Muscle of leg (tissue), 16 donors: ENCODE data around the gene CCDC71L. TPM values are rescaled to one million over a fixed set of nuclear protein-coding genes. Genes with fewer than 3 reads are reported as not detected.
"Not testable (repeated sequence)": the region's sequence is repeated elsewhere in the genome, so short reads cannot be mapped to it uniquely, and the experiment has no call there.

ENCODE experiments used
- DNase-seq: peaks from one replicate; pipeline ENCODE4 v3.0.0; 2013
- H3K27ac ChIP-seq: one replicate; pipeline ENCODE4 v1.5.1; 2013; ENCODE audit warnings: mild to moderate bottlenecking, low read length, control low read depth
- H3K27me3 ChIP-seq: one replicate; pipeline ENCODE4 v1.6.1; 2013; ENCODE audit warnings: low read length; ENCODE audit not compliant: control insufficient read depth, insufficient read depth
- H3K36me3 ChIP-seq: one replicate; pipeline ENCODE4 v1.6.1; 2013; ENCODE audit warnings: low read length; ENCODE audit not compliant: control insufficient read depth, insufficient read depth
- H3K4me1 ChIP-seq: one replicate; pipeline ENCODE4 v1.6.1; 2013; ENCODE audit warnings: low read length; ENCODE audit not compliant: control insufficient read depth, insufficient read depth
- H3K4me3 ChIP-seq: one replicate; pipeline ENCODE4 v1.5.1; 2013; ENCODE audit warnings: low read length, control low read depth
- H3K9me3 ChIP-seq: replicated peaks from 2 replicates; pipeline ENCODE4 v1.6.1; 2013; ENCODE audit warnings: low read depth, low read length; ENCODE audit not compliant: control insufficient read depth
- WGBS: methylation state at CpG from one replicate; pipeline ENCODE4 v1.1.5; 2013; ENCODE audit warnings: missing lambda C conversion rate; ENCODE audit not compliant: insufficient coverage; 5-methylcytosine and 5-hydroxymethylcytosine counted together
- long read RNA-seq, 11 donors: transcript quantifications; one replicate each; lab custom pipeline, GENCODE V29; 2026
- polyA plus RNA-seq, 8 donors: library from polyadenylated mRNA; unstranded; fragments of 120-200 nt; gene quantifications; one replicate each; pipeline versions ENCODE4 v1.2.1 to v1.2.3, GENCODE V29; 2013; ENCODE audit warnings: inconsistent platforms in 1 of 8, low replicate concordance in 1 of 8; ENCODE audit not compliant: insufficient read length in 8 of 8, insufficient read depth in 1 of 8
- total RNA-seq: library from RNA; stranded (reverse); fragments of 120-200 nt; gene quantifications from one replicate; pipeline ENCODE4 v1.2.4, GENCODE V29; 2013

CCDC71L gene
- total RNA-seq (3.6 TPM), polyA plus RNA-seq (1 to 10 TPM; 2.7 to 5.5 (median 4.3) TPM)
- long read RNA-seq, donor 1, full-length matches to known transcripts = 1 of 1 reads
- long read RNA-seq, donor 1, partial matches to known transcripts = 0 of 1 reads
- long read RNA-seq, donor 1, other reads (novel, unspliced or antisense) = 0 of 1 reads
- long read RNA-seq, donor 2 = 0 reads
- long read RNA-seq, donor 3, full-length matches to known transcripts = 5 of 5 reads
- long read RNA-seq, donor 3, partial matches to known transcripts = 0 of 5 reads
- long read RNA-seq, donor 3, other reads (novel, unspliced or antisense) = 0 of 5 reads
- long read RNA-seq, donor 4 = 0 reads
- long read RNA-seq, donor 5, full-length matches to known transcripts = 17 of 17 reads
- long read RNA-seq, donor 5, partial matches to known transcripts = 0 of 17 reads
- long read RNA-seq, donor 5, other reads (novel, unspliced or antisense) = 0 of 17 reads
- long read RNA-seq, donor 6, full-length matches to known transcripts = 11 of 11 reads
- long read RNA-seq, donor 6, partial matches to known transcripts = 0 of 11 reads
- long read RNA-seq, donor 6, other reads (novel, unspliced or antisense) = 0 of 11 reads
- long read RNA-seq, donor 7, full-length matches to known transcripts = 8 of 8 reads
- long read RNA-seq, donor 7, partial matches to known transcripts = 0 of 8 reads
- long read RNA-seq, donor 7, other reads (novel, unspliced or antisense) = 0 of 8 reads
- long read RNA-seq, donor 8, full-length matches to known transcripts = 2 of 2 reads
- long read RNA-seq, donor 8, partial matches to known transcripts = 0 of 2 reads
- long read RNA-seq, donor 8, other reads (novel, unspliced or antisense) = 0 of 2 reads
- long read RNA-seq, donor 9, full-length matches to known transcripts = 2 of 2 reads
- long read RNA-seq, donor 9, partial matches to known transcripts = 0 of 2 reads
- long read RNA-seq, donor 9, other reads (novel, unspliced or antisense) = 0 of 2 reads
- long read RNA-seq, donor 10, full-length matches to known transcripts = 8 of 8 reads
- long read RNA-seq, donor 10, partial matches to known transcripts = 0 of 8 reads
- long read RNA-seq, donor 10, other reads (novel, unspliced or antisense) = 0 of 8 reads
- long read RNA-seq, donor 11, full-length matches to known transcripts = 5 of 5 reads
- long read RNA-seq, donor 11, partial matches to known transcripts = 0 of 5 reads
- long read RNA-seq, donor 11, other reads (novel, unspliced or antisense) = 0 of 5 reads

DNA sequence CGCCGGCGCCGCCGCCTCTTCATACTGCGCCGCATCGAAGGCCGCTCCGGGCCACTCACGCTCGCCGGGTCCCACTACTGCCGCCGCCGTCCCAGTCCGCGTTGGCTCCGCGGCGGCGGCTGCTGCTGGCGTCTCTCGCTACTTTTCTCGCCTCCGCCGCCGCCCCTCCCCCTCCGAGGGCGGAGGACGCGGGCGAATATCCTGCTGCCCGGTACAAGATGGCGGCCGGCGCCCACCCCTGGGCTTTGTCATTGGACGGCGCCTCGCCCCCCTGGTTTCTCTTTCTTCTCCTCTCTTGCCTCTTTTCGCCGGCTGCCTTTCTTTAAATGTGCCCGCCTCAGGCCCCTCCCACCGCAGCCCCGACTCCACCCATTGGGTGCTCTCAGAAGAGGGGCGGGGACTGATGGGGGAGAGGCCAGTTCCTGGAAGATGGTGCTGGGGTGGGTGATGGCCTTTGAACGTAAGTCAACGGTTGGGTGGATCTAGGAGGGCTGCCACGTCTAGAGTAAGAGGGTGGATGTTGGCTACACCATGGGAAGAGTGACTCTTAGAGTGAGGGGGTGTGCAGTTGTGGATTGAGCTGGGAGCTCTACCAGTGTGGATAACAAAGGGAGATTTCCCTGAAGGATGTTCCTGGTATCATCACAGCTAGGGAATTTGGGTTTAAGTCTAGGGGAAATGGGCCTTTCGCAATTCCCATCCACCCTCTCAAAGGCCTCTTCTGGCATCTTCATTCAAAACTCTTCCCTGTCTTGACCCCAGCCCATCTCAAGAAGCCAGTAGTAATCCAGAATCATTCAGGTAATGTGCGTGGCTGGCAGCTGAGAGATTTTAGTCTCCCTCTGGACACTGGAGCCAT, at the start of gene CCDC71L:
CCDC71L (minus strand) TSS at position 297 of the 859 bp plus-strand sequence; CDS start at position 35, 262 bp downstream.
- H3K27me3 ChIP-seq = no peaks in the 10 kb centered on the region
- H3K36me3 ChIP-seq = no peaks in the 10 kb centered on the region
- 0% methylated on average over 39 of the region's 51 CpGs for WGBS
- H3K9me3 ChIP-seq = no peaks in the 10 kb centered on the region
- H3K27ac ChIP-seq = peak within 1 kb of the TSS; percentile 69
- peak; percentile 94 for DNase-seq
- H3K4me3 ChIP-seq = peak within 1 kb of the TSS; percentile 66
- peaks cover 6% of the 10 kb centered on the region for H3K4me1 ChIP-seq

DNA sequence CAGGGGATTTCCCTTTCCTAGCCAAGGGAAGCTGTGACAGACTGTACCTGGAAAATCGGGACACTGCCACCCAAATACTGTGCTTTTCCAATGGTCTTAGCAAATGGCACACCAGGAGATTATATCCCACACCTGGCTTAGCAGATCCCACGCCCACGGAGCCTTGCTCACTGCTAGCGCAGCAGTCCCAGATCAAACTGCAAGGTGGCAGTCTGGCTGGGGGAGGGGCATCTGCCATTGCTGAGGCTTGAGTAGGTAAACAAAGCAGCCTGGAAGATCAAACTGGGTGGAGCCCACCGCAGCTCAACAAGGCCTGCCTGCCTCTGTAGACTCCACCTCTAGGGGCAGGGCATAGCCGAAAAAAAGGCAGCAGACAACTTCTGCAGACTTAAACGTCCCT, 48.6 kb upstream of the CCDC71L start:
- 97% methylated on average over 3 of the region's 7 CpGs for WGBS
- DNase-seq, H3K4me3 ChIP-seq: not testable (repeated sequence)

DNA sequence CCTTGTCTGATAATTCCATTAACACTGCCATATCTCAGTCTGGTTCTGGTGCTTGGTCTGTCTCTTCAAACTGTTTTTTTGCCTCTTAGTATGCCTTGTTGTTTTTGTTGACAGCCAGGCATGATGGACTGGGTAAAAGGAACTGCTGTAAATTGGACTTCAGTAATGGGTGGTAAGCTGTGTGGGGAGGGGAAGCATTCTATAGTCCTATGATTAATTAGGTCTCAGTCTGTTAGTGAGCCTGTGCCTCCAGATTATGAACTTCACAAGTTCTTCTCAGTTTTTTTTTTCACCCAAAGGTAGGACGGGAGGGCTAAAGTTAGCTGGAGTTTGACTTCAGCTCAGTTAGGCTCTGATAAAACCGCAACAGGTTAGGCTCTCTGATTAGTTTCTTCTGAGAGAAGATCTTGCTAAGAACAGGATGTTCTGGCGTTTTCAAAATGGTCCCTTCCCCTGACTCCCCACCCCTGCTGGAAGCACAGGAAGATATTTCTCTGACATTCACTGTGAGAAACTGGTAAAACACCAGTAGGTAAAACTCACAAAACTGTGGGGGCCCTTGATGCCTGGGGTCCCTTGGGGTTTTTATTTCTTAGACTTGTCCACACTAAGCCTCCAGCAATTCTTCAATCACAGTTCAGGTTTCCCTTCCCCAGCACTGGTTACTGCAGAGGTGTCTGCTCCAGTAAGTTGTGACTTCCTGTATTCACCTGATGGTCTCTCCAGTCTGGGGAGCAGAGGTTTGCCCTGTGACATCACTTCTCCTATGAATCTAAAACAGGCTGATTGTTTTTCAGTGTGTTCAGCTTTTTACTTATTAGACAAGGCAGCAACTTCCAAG, 43.3 kb upstream of the CCDC71L start:
- Histone ChIP-seq H3K4me3 (no peak overlapping the region), H3K36me3 (no peaks in the 10 kb centered on the region), H3K27me3 (no peaks in the 10 kb centered on the region), H3K27ac (no peak overlapping the region), H3K9me3 (peaks cover 2% of the 10 kb centered on the region), H3K4me1 (no peaks in the 10 kb centered on the region)
- whole genome bisulfite sequencing = 60% methylated on average over 2 of the region's 3 CpGs
- DNase-seq = no peak

More for the DNA sequence above, 48.6 kb upstream of the CCDC71L start:
- H3K27ac ChIP-seq, H3K36me3 ChIP-seq, H3K4me1 ChIP-seq, H3K27me3 ChIP-seq, H3K9me3 ChIP-seq: not testable (repeated sequence)

DNA sequence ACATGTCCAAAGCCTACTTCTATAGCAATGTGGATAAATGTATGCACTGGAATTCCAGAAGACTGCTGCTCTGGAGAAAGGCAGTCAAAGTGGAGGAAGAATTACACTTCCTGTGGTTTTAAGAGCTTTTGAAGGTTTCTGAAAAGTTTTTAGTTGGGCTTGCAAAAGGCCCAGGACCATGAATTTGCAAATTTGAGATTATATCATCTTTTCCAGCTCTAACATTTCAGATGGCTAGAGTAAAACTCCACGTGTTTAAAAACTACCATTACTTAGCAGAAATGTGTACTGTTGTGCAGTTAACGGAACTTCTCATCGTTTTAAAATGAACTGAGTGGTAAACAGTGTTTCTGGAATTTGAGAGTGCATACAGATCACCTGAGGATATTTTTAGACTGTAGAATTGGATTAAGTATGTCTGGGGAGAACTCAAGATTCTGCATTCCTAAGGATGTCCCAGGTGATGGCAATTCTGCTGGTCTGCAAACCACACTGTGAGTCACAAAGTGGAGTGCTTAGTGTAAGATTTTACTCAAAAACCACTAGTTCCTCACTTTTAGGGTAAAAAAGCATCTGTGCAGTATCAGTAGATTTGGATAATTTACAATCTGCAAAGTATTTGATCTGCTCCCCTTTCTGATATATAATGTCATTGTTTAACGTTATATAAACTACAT, 32.9 kb upstream of the CCDC71L start:
- H3K27me3 ChIP-seq = no peaks in the 10 kb centered on the region
- H3K36me3 ChIP-seq = no peaks in the 10 kb centered on the region
- no peak overlapping the region for H3K4me3 ChIP-seq
- no peak overlapping the region for H3K27ac ChIP-seq
- no peak for DNase-seq
- H3K9me3 ChIP-seq = no peaks in the 10 kb centered on the region
- H3K4me1 ChIP-seq = no peaks in the 10 kb centered on the region
- whole genome bisulfite sequencing = no CpG with 5 or more reads among the region's 4 CpGs

GRCh38 chr7:106692450-106693051, 31.6 kb upstream of the CCDC71L start:
- H3K27ac ChIP-seq = no peak overlapping the region
- no CpG with 5 or more reads among the region's 2 CpGs for WGBS
- H3K36me3 ChIP-seq = no peaks in the 10 kb centered on the region
- no peaks in the 10 kb centered on the region for H3K4me1 ChIP-seq
- no peaks in the 10 kb centered on the region for H3K9me3 ChIP-seq
- no peak overlapping the region for H3K4me3 ChIP-seq
- no peaks in the 10 kb centered on the region for H3K27me3 ChIP-seq
- DNase-seq = no peak

GRCh38 chr7:106688161-106688560, 27.2 kb upstream of the CCDC71L start:
- H3K27me3 ChIP-seq, H3K27ac ChIP-seq, H3K9me3 ChIP-seq, H3K36me3 ChIP-seq, H3K4me1 ChIP-seq, DNase-seq, H3K4me3 ChIP-seq: not testable (repeated sequence)
- no CpG with 5 or more reads among the region's 2 CpGs for WGBS

GRCh38 chr7:106683941-106684340, 23.0 kb upstream of the CCDC71L start:
- Histone ChIP-seq H3K36me3 (no peaks in the 10 kb centered on the region), H3K27ac (no peak overlapping the region), H3K4me3 (no peak overlapping the region), H3K9me3 (no peaks in the 10 kb centered on the region), H3K27me3 (no peaks in the 10 kb centered on the region), H3K4me1 (no peaks in the 10 kb centered on the region)
- DNase-seq = no peak
- WGBS = 93% methylated on average over 2 of the region's 3 CpGs

- H3K4me3 ChIP-seq = no peak overlapping the region
- H3K9me3 ChIP-seq = no peaks in the 10 kb centered on the region
- no peaks in the 10 kb centered on the region for H3K4me1 ChIP-seq
- no peak overlapping the region for H3K27ac ChIP-seq
- H3K36me3 ChIP-seq = no peaks in the 10 kb centered on the region
- H3K27me3 ChIP-seq = no peaks in the 10 kb centered on the region
- 41% methylated on average over 3 of the region's 5 CpGs for WGBS
- DNase-seq = no peak
Measured at GRCh38 chr7:106681815-106682495, 21.0 kb upstream of the CCDC71L start.
